Measurements from ENCODE around the gene EIF4A2.
"Not testable (repeated sequence)": the region's sequence is repeated elsewhere in the genome, so short reads cannot be mapped to it uniquely, and the experiment has no call there.

The EIF4A2 gene

GRCh38 chr3:186783731-186784515 is 546 bp downstream of the EIF4A2 start:
- peak overlapping the region; percentile 96 to 100 (median 99) for H3K27ac ChIP-seq

GRCh38 chr3:186784820-186785494 is 1.6 kb downstream of the EIF4A2 start:
- H3K27ac ChIP-seq = peak overlapping the region in 12 of 21 experiments; percentile 96 to 100 (median 99)
- H3K4me3 ChIP-seq = peak overlapping the region; percentile 69 to 93 (median 77)

More at GRCh38 chr3:186783731-186784515, 546 bp downstream of the EIF4A2 start:
- H3K4me3 ChIP-seq = peak overlapping the region; percentile 69 to 93 (median 77)

- Histone ChIP-seq H3K27ac (peak overlapping the region in 4 of 21 experiments; percentile 97 to 100 (median 100)), H3K4me3 (peak overlapping the region; percentile 69 to 93 (median 77))
These were observed 2.2 kb downstream of the EIF4A2 start for GRCh38 chr3:186785495-186786018.

GRCh38 chr3:186786922-186787321 is 3.5 kb downstream of the EIF4A2 start:
- H3K4me3 ChIP-seq = peak overlapping the region in 2 of 7 experiments; percentile 6 to 8
- peak overlapping the region in 1 of 21 experiments; percentile 8 for H3K27ac ChIP-seq

- H3K4me3 ChIP-seq = peak overlapping the region in 1 of 7 experiments; percentile 8
- no peak overlapping the region for H3K27ac ChIP-seq
These were observed 4.5 kb downstream of the EIF4A2 start for GRCh38 chr3:186787642-186788481.

GRCh38 chr3:186788482-186789370 is 5.3 kb downstream of the EIF4A2 start:
- no peak overlapping the region for H3K4me3 ChIP-seq

GRCh38 chr3:186789554-186790260 is 6.3 kb downstream of the EIF4A2 start:
- H3K4me3 ChIP-seq = no peak overlapping the region
- no peak overlapping the region for H3K27ac ChIP-seq

More at GRCh38 chr3:186788482-186789370, 5.3 kb downstream of the EIF4A2 start:
- no peak overlapping the region for H3K27ac ChIP-seq

GRCh38 chr3:186790261-186790981 is 7.0 kb downstream of the EIF4A2 start:
- Histone ChIP-seq H3K27ac (no peak overlapping the region), H3K4me3 (no peak overlapping the region)

GRCh38 chr3:186798239-186798874 is 15.0 kb downstream of the EIF4A2 start:
- H3K4me3 ChIP-seq = no peak overlapping the region
- no peak overlapping the region for H3K27ac ChIP-seq

GRCh38 chr3:186800285-186800684 is 16.9 kb downstream of the EIF4A2 start:
- Histone ChIP-seq H3K27ac (peak overlapping the region in 1 of 21 experiments; percentile 18), H3K4me3 (no peak overlapping the region)

GRCh38 chr3:186802701-186803100 is 19.3 kb downstream of the EIF4A2 start:
- Histone ChIP-seq H3K27ac (no peak overlapping the region), H3K4me3 (no peak overlapping the region)

GRCh38 chr3:186803447-186803846 is 20.1 kb downstream of the EIF4A2 start:
- not testable (repeated sequence) for H3K27ac ChIP-seq, H3K4me3 ChIP-seq

GRCh38 chr3:186806089-186807055 is 23.0 kb downstream of the EIF4A2 start, which contains the start of gene RFC4:
TSS of gene RFC4 (minus strand) at chr3:186806482. CDS start at chr3:186804713, 1,769 bp downstream.
- H3K27ac ChIP-seq = peak within 1 kb of the TSS; percentile 38 to 92 (median 88)
- peak within 1 kb of the TSS; percentile 66 to 83 (median 79) for H3K4me3 ChIP-seq

GRCh38 chr3:186807231-186807630 is 23.9 kb downstream of the EIF4A2 start:
- peak overlapping the region in 5 of 7 experiments; percentile 71 to 83 (median 79) for H3K4me3 ChIP-seq
- peak overlapping the region in 8 of 21 experiments; percentile 78 to 92 (median 90) for H3K27ac ChIP-seq

GRCh38 chr3:186810336-186810996 is 27.1 kb downstream of the EIF4A2 start:
- Histone ChIP-seq H3K4me3 (no peak overlapping the region), H3K27ac (no peak overlapping the region)

Data from skin epidermis (tissue), 12 donors.